Neural progenitor cell (in vitro differentiated cells): ENCODE measurements around the gene RGS18. TPM values are rescaled to one million over a fixed set of nuclear protein-coding genes. Genes with fewer than 3 reads are reported as not detected.

Source experiments
- DNase-seq: peaks from one replicate; pipeline ENCODE4 v3.0.0-alpha.2; 2016; ENCODE audit warnings: low spot score
- H2AFZ ChIP-seq: fragments of 200-600 bp; sonication (generic); replicated peaks from 2 replicates; pipeline ENCODE4 v1.6.1; 2016; ENCODE audit warnings: antibody characterized with exemption
- H3F3A ChIP-seq: fragments of 200-600 bp; sonication (generic); 2 replicates; pipeline ENCODE4 v1.6.1; 2016; ENCODE audit warnings: antibody characterized with exemption, low read depth
- H3K27ac ChIP-seq: fragments of 200-600 bp; sonication (generic); 2 replicates; pipeline ENCODE4 v1.5.1; 2016; ENCODE audit warnings: mild to moderate bottlenecking
- H3K27me3 ChIP-seq: fragments of 200-600 bp; sonication (generic); 2 replicates; pipeline ENCODE4 v1.6.1; 2016; ENCODE audit warnings: mild to moderate bottlenecking, moderate library complexity
- H3K36me3 ChIP-seq: fragments of 200-600 bp; sonication (generic); 2 replicates; pipeline ENCODE4 v1.5.1; 2016
- H3K4me1 ChIP-seq: fragments of 200-600 bp; sonication (generic); 2 replicates; pipeline ENCODE4 v1.6.1; 2016; ENCODE audit warnings: mixed run types
- H3K4me2 ChIP-seq: fragments of 200-600 bp; sonication (generic); 2 replicates; pipeline ENCODE4 v1.6.1; 2016
- H3K4me3 ChIP-seq: fragments of 200-600 bp; sonication (generic); 2 replicates; pipeline ENCODE4 v1.5.1; 2016
- H3K79me2 ChIP-seq: fragments of 200-600 bp; sonication (generic); 2 replicates; pipeline ENCODE4 v1.6.1; 2016; ENCODE audit warnings: low read depth
- H3K9ac ChIP-seq: fragments of 200-600 bp; sonication (generic); 2 replicates; pipeline ENCODE4 v1.6.1; 2016
- H3K9me3 ChIP-seq: fragments of 200-600 bp; sonication (generic); 2 replicates; pipeline ENCODE4 v1.5.1; 2016; ENCODE audit warnings: low read depth
- H4K20me1 ChIP-seq: fragments of 200-600 bp; sonication (generic); 2 replicates; pipeline ENCODE4 v1.6.1; 2016; ENCODE audit warnings: low read depth
- H3K27ac Mint-ChIP-seq: 3 replicates; pipeline ENCODE4 v1.8.0; 2021; ENCODE audit warnings: mixed read lengths
- H3K27me3 Mint-ChIP-seq: 2 replicates; pipeline ENCODE4 v1.8.0; 2022; ENCODE audit warnings: low read depth, mild to moderate bottlenecking, inconsistent platforms, moderate library complexity, mixed read lengths; ENCODE audit not compliant: insufficient read depth
- H3K36me3 Mint-ChIP-seq: 3 replicates; pipeline ENCODE4 v1.8.0; 2021; ENCODE audit warnings: mixed read lengths
- H3K4me1 Mint-ChIP-seq: 3 replicates; pipeline ENCODE4 v1.8.0; 2021; ENCODE audit warnings: mixed read lengths
- H3K4me3 Mint-ChIP-seq: 3 replicates; pipeline ENCODE4 v1.8.0; 2021; ENCODE audit warnings: mild to moderate bottlenecking, moderate library complexity, mixed read lengths
- H3K9me3 Mint-ChIP-seq: 3 replicates; pipeline ENCODE4 v1.8.0; 2020; ENCODE audit warnings: mixed read lengths
- CTCF ChIP-seq: fragments of 200-600 bp; sonication (generic); IDR thresholded peaks from 2 replicates; pipeline ENCODE4 v1.5.1; 2017; ENCODE audit warnings: antibody characterized with exemption, mild to moderate bottlenecking
- EZH2 ChIP-seq: fragments of 200-600 bp; sonication (generic); IDR thresholded peaks from 2 replicates; pipeline ENCODE4 v1.6.1; 2017; ENCODE audit warnings: antibody characterized with exemption, mild to moderate bottlenecking, moderate library complexity
- EZH2phosphoT487 ChIP-seq: fragments of 200-600 bp; sonication (generic); IDR thresholded peaks from 2 replicates; pipeline ENCODE4 v1.6.1; 2017; ENCODE audit warnings: antibody characterized with exemption
- total RNA-seq: library from RNA; depleted of rRNA; stranded (reverse); fragments of >200 nt; gene quantifications from 2 replicates; pipeline ENCODE4 v1.2.3, GENCODE V29; 2015; ENCODE audit warnings: low replicate concordance

The RGS18 gene
- not detected in 2 replicates for total RNA-seq

DNA sequence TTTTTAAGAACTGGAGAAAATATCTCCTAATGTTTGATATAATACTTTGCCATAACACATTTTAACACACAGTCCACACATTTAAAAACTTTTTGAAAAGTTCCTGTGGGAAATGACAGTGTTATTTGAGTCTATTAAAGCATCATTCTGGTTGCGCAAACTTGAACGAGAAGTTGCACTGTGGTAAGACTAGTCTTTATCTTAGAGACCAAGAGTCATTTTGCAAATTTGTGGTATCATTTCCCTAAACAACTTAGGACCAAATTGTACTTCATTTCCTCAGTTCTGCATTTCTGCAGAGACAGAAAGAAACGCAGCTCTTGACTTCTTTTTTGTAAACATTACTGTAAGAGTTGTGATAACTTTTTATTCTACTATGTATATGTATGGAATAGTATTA lies at the start of gene RGS18:
Gene RGS18 (plus strand): TSS at position 282 of the 400 bp plus-strand sequence. CDS start 176 bp downstream, outside the sequence.
- no peak within 1 kb of the TSS for H2AFZ ChIP-seq
- DNase-seq = no peak
- H3K4me2 ChIP-seq = no peak within 1 kb of the TSS
- H3K9ac ChIP-seq = no peak within 1 kb of the TSS
- TF ChIP-seq EZH2phosphoT487 (no peak), EZH2 (no peak), CTCF (no peak)
- no peak within 1 kb of the TSS for H3K27ac ChIP-seq
- H3K4me1 ChIP-seq = no peaks in the 10 kb centered on the region
- Mint-ChIP-seq H3K9me3 (no peaks in the 10 kb centered on the region), H3K4me3 (no peak within 1 kb of the TSS), H3K27ac (no peak within 1 kb of the TSS), H3K27me3 (peaks cover 2% of the 10 kb centered on the region), H3K4me1 (no peaks in the 10 kb centered on the region), H3K36me3 (no peaks in the 10 kb centered on the region)
- H3F3A ChIP-seq = no peaks in the 10 kb centered on the region
- no peaks in the 10 kb centered on the region for H3K79me2 ChIP-seq
- H4K20me1 ChIP-seq = no peaks in the 10 kb centered on the region
- no peaks in the 10 kb centered on the region for H3K36me3 ChIP-seq
- H3K9me3 ChIP-seq = no peaks in the 10 kb centered on the region
- H3K27me3 ChIP-seq = no peaks in the 10 kb centered on the region
- no peak within 1 kb of the TSS for H3K4me3 ChIP-seq

GRCh38 chr1:192109576-192109975 lies 48.7 kb upstream of the RGS18 start:
- H3K4me2 ChIP-seq = no peak overlapping the region
- TF ChIP-seq EZH2 = no peak
- no peak for TF ChIP-seq EZH2phosphoT487
- TF ChIP-seq CTCF = no peak
- Mint-ChIP-seq H3K9me3 (no peaks in the 10 kb centered on the region), H3K4me1 (no peaks in the 10 kb centered on the region), H3K27me3 (no peaks in the 10 kb centered on the region), H3K36me3 (no peaks in the 10 kb centered on the region), H3K27ac (no peak overlapping the region), H3K4me3 (no peak overlapping the region)
- H3K79me2 ChIP-seq = no peaks in the 10 kb centered on the region
- no peaks in the 10 kb centered on the region for H3F3A ChIP-seq
- H3K9me3 ChIP-seq = no peaks in the 10 kb centered on the region
- no peaks in the 10 kb centered on the region for H4K20me1 ChIP-seq
- H3K36me3 ChIP-seq = no peaks in the 10 kb centered on the region
- H3K9ac ChIP-seq = no peak overlapping the region
- H3K27me3 ChIP-seq = no peaks in the 10 kb centered on the region
- no peak for DNase-seq
- H3K4me1 ChIP-seq = no peaks in the 10 kb centered on the region
- no peak overlapping the region for H3K4me3 ChIP-seq
- no peak overlapping the region for H2AFZ ChIP-seq
- H3K27ac ChIP-seq = no peak overlapping the region

DNA sequence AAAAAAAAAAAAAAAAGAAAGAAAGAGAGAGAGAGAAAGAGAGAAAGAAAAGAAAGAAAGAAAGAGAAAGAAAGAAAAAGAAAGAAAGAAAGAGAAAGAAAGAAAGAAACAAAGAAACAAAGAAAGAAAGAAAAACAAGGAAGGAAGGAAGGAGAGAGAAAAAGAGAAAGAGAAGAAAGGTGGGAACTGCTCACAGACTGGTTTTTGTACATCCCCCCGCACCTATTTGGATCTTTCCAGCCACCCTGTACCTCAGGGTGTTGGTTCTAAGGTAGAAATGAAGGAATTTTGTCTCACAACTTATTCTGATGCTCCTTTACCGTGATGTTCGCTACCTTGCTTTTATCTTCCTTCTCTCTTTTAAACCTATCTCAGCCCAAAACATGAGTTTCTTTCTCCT lies 43.3 kb upstream of the RGS18 start:
- Histone ChIP-seq H3K27me3 (no peaks in the 10 kb centered on the region), H4K20me1 (no peaks in the 10 kb centered on the region), H3K9ac (no peak overlapping the region), H3K4me1 (no peaks in the 10 kb centered on the region), H3K4me2 (no peak overlapping the region), H2AFZ (no peak overlapping the region), H3K27ac (no peak overlapping the region), H3F3A (no peaks in the 10 kb centered on the region), H3K4me3 (no peak overlapping the region), H3K36me3 (no peaks in the 10 kb centered on the region), H3K79me2 (no peaks in the 10 kb centered on the region), H3K9me3 (no peaks in the 10 kb centered on the region)
- no peaks in the 10 kb centered on the region for H3K36me3 Mint-ChIP-seq
- no peaks in the 10 kb centered on the region for H3K27me3 Mint-ChIP-seq
- H3K4me1 Mint-ChIP-seq = no peaks in the 10 kb centered on the region
- no peak overlapping the region for H3K27ac Mint-ChIP-seq
- H3K9me3 Mint-ChIP-seq = no peaks in the 10 kb centered on the region
- no peak for DNase-seq
- H3K4me3 Mint-ChIP-seq = no peak overlapping the region
- TF ChIP-seq CTCF (no peak), EZH2phosphoT487 (no peak), EZH2 (no peak)
